HCT116 (cell line): ENCODE measurements around the gene MRPS27. TPM values are rescaled to one million over a fixed set of nuclear protein-coding genes. Genes with fewer than 3 reads are reported as not detected.

Source experiments
- ATAC-seq: fragments of 200-7000 bp; cut with Tn5 transposase; 2 replicates; pipeline ENCODE4 v1.9.1; 2020; ENCODE audit warnings: mild to moderate bottlenecking, moderate library complexity
- BruUV-seq: library from RNA; stranded (reverse); fragments of 400-500 nt; replicated peaks from 2 replicates; lab custom pipeline; 2021; lab: Mats Ljungman, UMichigan
- CTCF ChIA-PET: fragments of 300-600 bp; sonication (Branson Sonifier 250); formaldehyde crosslinking; loops from one replicate; lab custom pipeline; 2021; ENCODE audit warnings: antibody characterized with exemption; lab: Charles Lee
- POLR2A ChIA-PET: fragments of 300-600, 350-600 bp; sonication (Branson Sonifier 250); formaldehyde crosslinking; loops from one replicate; lab custom pipeline; 2021; ENCODE audit warnings: antibody characterized with exemption; lab: Charles Lee
- RAD21 ChIA-PET, 2 experiments: fragments of 300-600 bp; sonication (Branson Sonifier 250); formaldehyde crosslinking; loops; one replicate each; lab custom pipeline; 2023; ENCODE audit warnings: low total read pairs in 2 of 2; ENCODE audit not compliant: uncharacterized antibody in 2 of 2, unreplicated experiment in 2 of 2, low non-redundant PET in 1 of 2; lab: Charles Lee
- DNase-seq: peaks from one replicate; pipeline ENCODE4 v3.0.0-alpha.2; 2010; ENCODE audit warnings: low read depth, low spot score
- H2AFZ ChIP-seq: fragments of 200-600 bp; shearing (Covaris generic), sonication (generic); 2 replicates; pipeline ENCODE4 v1.6.1; 2017; ENCODE audit warnings: low read depth, mixed run types, mixed read lengths, antibody characterized with exemption, low read length; ENCODE audit not compliant: poor library complexity, severe bottlenecking
- H3K27ac ChIP-seq: 2 replicates; pipeline ENCODE4 v1.5.1; 2012; ENCODE audit warnings: low read depth, low read length
- H3K27me3 ChIP-seq: fragments of 200-600 bp; sonication (generic); 2 replicates; pipeline ENCODE4 v1.6.1; 2016; ENCODE audit warnings: mixed run types, low read length, mixed read lengths; ENCODE audit not compliant: insufficient read depth
- H3K36me3 ChIP-seq, 2 experiments: fragments of 200-500 bp in 1 of 2; fragments of 200-600 bp in 1 of 2; sonication (Bioruptor generic) in 1 of 2; sonication (generic) in 1 of 2; 2 replicates each; pipeline versions ENCODE4 v1.5.1 to v1.6.1; 2014 to 2016; ENCODE audit warnings: low read length in 2 of 2, inconsistent platforms in 1 of 2, mixed read lengths in 1 of 2, mixed run types in 1 of 2; ENCODE audit not compliant: insufficient read depth in 2 of 2, control insufficient read depth in 1 of 2
- H3K4me1 ChIP-seq, 2 experiments: fragments of 200-600 bp in 1 of 2; sonication (generic) in 1 of 2; 2 replicates each; pipeline versions ENCODE4 v1.5.1 to v1.6.1; 2012 to 2017; ENCODE audit warnings: low read length in 2 of 2, inconsistent platforms in 1 of 2, mild to moderate bottlenecking in 1 of 2, mixed read lengths in 1 of 2, mixed run types in 1 of 2, moderate library complexity in 1 of 2; ENCODE audit not compliant: insufficient read depth in 2 of 2, control insufficient read depth in 1 of 2
- H3K4me2 ChIP-seq: fragments of 200-600 bp; sonication (generic); 2 replicates; pipeline ENCODE4 v1.6.1; 2017; ENCODE audit warnings: mixed run types, low read length, mixed read lengths
- H3K4me3 ChIP-seq, 2 experiments: fragments of 200-600 bp in 1 of 2; sonication (generic) in 1 of 2; replicated peaks in 1 of 2; 2 replicates each; pipeline ENCODE4 v1.5.1; 2011 to 2016; ENCODE audit warnings: low read length in 2 of 2, control low read depth in 1 of 2, low read depth in 1 of 2, mild to moderate bottlenecking in 1 of 2, mixed read lengths in 1 of 2, mixed run types in 1 of 2
- H3K79me2 ChIP-seq: fragments of 200-600 bp; sonication (generic); 2 replicates; pipeline ENCODE4 v1.6.1; 2017; ENCODE audit warnings: mild to moderate bottlenecking, mixed run types, low read length, moderate library complexity, mixed read lengths; ENCODE audit not compliant: insufficient read depth
- H3K9ac ChIP-seq: fragments of 200-600 bp; sonication (generic); 2 replicates; pipeline ENCODE4 v1.6.1; 2016; ENCODE audit warnings: low read length, mixed read lengths
- H3K9me2 ChIP-seq: fragments of 200-600 bp; sonication (generic), shearing (Covaris generic); 2 replicates; pipeline ENCODE4 v1.6.1; 2017; ENCODE audit warnings: mixed run types, mild to moderate bottlenecking, moderate library complexity; ENCODE audit not compliant: insufficient read depth
- H3K9me3 ChIP-seq, 2 experiments: fragments of 200-500 bp in 1 of 2; fragments of 200-600 bp in 1 of 2; sonication (Bioruptor generic) in 1 of 2; sonication (generic) in 1 of 2; 2 replicates each; pipeline ENCODE4 v1.6.1; 2014 to 2017; ENCODE audit warnings: low read length in 2 of 2, mixed read lengths in 2 of 2, inconsistent platforms in 1 of 2, low read depth in 1 of 2, mild to moderate bottlenecking in 1 of 2, mixed run types in 1 of 2, moderate library complexity in 1 of 2; ENCODE audit not compliant: control insufficient read depth in 1 of 2, insufficient read depth in 1 of 2
- H4K20me1 ChIP-seq: fragments of 200-600 bp; sonication (generic), shearing (Covaris generic); 2 replicates; pipeline ENCODE4 v1.6.1; 2017; ENCODE audit warnings: mixed run types, mild to moderate bottlenecking, moderate library complexity; ENCODE audit not compliant: insufficient read depth
- EGR1 ChIP-seq: IDR thresholded peaks from 2 replicates; pipeline ENCODE4 v1.6.1; 2012; ENCODE audit warnings: low read depth
- ELF1 ChIP-seq: IDR thresholded peaks from 2 replicates; pipeline ENCODE4 v1.6.1; 2012; ENCODE audit warnings: low read depth, borderline replicate concordance
- JUND ChIP-seq: IDR thresholded peaks from 2 replicates; pipeline ENCODE4 v1.6.1; 2012
- POLR2AphosphoS5 ChIP-seq: IDR thresholded peaks from 2 replicates; pipeline ENCODE4 v1.6.1; 2011; ENCODE audit warnings: mild to moderate bottlenecking, low read depth, low read length, moderate library complexity
- RAD21 ChIP-seq: IDR thresholded peaks from 2 replicates; pipeline ENCODE4 v1.6.1; 2012; ENCODE audit warnings: low read depth, mild to moderate bottlenecking
- REST ChIP-seq: IDR thresholded peaks from 2 replicates; pipeline ENCODE4 v1.6.1; 2012; ENCODE audit warnings: low read depth
- SRF ChIP-seq: IDR thresholded peaks from 2 replicates; pipeline ENCODE4 v1.6.1; 2012; ENCODE audit warnings: low read depth
- YY1 ChIP-seq: IDR thresholded peaks from 2 replicates; pipeline ENCODE4 v1.6.1; 2011; ENCODE audit warnings: low read length, low read depth, moderate library complexity, mild to moderate bottlenecking; ENCODE audit not compliant: insufficient replicate concordance; ENCODE audit errors: extremely low read depth
- ZBTB33 ChIP-seq: IDR thresholded peaks from 2 replicates; pipeline ENCODE4 v1.6.1; 2011; ENCODE audit warnings: mild to moderate bottlenecking, low read length, moderate library complexity; ENCODE audit not compliant: insufficient replicate concordance; ENCODE audit errors: extremely low read depth
- intact Hi-C: fragments of 100-400 bp; cut with micrococcal nuclease; formaldehyde crosslinking; loops from 2 replicates; pipeline ENCODE4 v1.10.0; 2022
- total RNA-seq: library from RNA; stranded (reverse); gene quantifications from one replicate; pipeline ENCODE4 v1.2.1, GENCODE V29; 2021; ENCODE audit not compliant: unreplicated experiment

Gene MRPS27
- total RNA-seq, 1 experiment from 2014 or later = 113 TPM

GRCh38 chr5:72184408-72184807, 135.6 kb downstream of the MRPS27 start:
- Histone ChIP-seq H3K79me2 (no peaks in the 10 kb centered on the region), H4K20me1 (no peaks in the 10 kb centered on the region), H3K4me1 (peaks cover 7% of the 10 kb centered on the region in 2 experiments; a peak in 3 of 4 replicates), H3K4me2 (no peak overlapping the region), H3K36me3 (no peaks in the 10 kb centered on the region), H3K9me2 (no peaks in the 10 kb centered on the region), H3K27ac (no peak overlapping the region), H3K27me3 (peaks cover 14% of the 10 kb centered on the region; the same call in 1 of the 2 replicates), H3K9me3 (no peaks in the 10 kb centered on the region), H3K9ac (no peak overlapping the region), H2AFZ (no peak overlapping the region), H3K4me3 (no peak overlapping the region)
- intact Hi-C loops = no loop called here
- TF ChIP-seq POLR2AphosphoS5 (no peak), SRF (no peak), RAD21 (no peak), ZBTB33 (no peak), JUND (no peak), EGR1 (no peak), YY1 (no peak), ELF1 (no peak), REST (no peak)
- BruUV-seq = no TSS peak
- ChIA-PET CTCF (no interaction called here), RAD21 (no interaction called here), POLR2A (no interaction called here)
- DNase-seq (no peak), ATAC-seq (no peak)
